Glutamatergic neuron (in vitro differentiated cells): ENCODE results near the gene SLTM. TPM values are rescaled to one million over a fixed set of nuclear protein-coding genes. Genes with fewer than 3 reads are reported as not detected.

Experiments
- DNase-seq: peaks from one replicate; pipeline ENCODE4 v3.0.0; 2022
- H3K27ac Mint-ChIP-seq: one replicate; pipeline ENCODE4 v1.8.0; 2020; ENCODE audit warnings: mild to moderate bottlenecking, mixed read lengths, inconsistent platforms; ENCODE audit not compliant: unreplicated experiment
- H3K27me3 Mint-ChIP-seq: one replicate; pipeline ENCODE4 v1.8.0; 2020; ENCODE audit warnings: mild to moderate bottlenecking, moderate library complexity, mixed read lengths, inconsistent platforms; ENCODE audit not compliant: unreplicated experiment
- H3K36me3 Mint-ChIP-seq: one replicate; pipeline ENCODE4 v1.8.0; 2020; ENCODE audit warnings: mild to moderate bottlenecking, mixed read lengths, inconsistent platforms; ENCODE audit not compliant: unreplicated experiment
- H3K4me1 Mint-ChIP-seq: one replicate; pipeline ENCODE4 v1.8.0; 2020; ENCODE audit warnings: mild to moderate bottlenecking, low read depth, mixed read lengths, inconsistent platforms; ENCODE audit not compliant: unreplicated experiment
- H3K4me3 Mint-ChIP-seq: one replicate; pipeline ENCODE4 v1.8.0; 2020; ENCODE audit warnings: mild to moderate bottlenecking, mixed read lengths, inconsistent platforms; ENCODE audit not compliant: unreplicated experiment
- H3K9me3 Mint-ChIP-seq: one replicate; pipeline ENCODE4 v1.8.0; 2020; ENCODE audit warnings: mild to moderate bottlenecking, moderate library complexity, mixed read lengths, inconsistent platforms; ENCODE audit not compliant: unreplicated experiment
- CTCF ChIP-seq: fragments of 200-600 bp; sonication (generic); IDR thresholded peaks from one replicate; pipeline ENCODE4 v1.5.0; 2021; ENCODE audit not compliant: partially characterized antibody, unreplicated experiment
- total RNA-seq: library from RNA; stranded (reverse); fragmentation: NEBNext Ultra II Directional; extraction: Animal tissue kit (Norgen Biotek cat#: 25700); gene quantifications from one replicate; pipeline ENCODE4 v1.2.1, GENCODE V29; 2021; ENCODE audit not compliant: unreplicated experiment

Gene SLTM
- total RNA-seq, 1 donor from 2014 or later: 76.7 TPM

- H3K4me1 Mint-ChIP-seq: peaks cover 10% of the 10 kb centered on the region
- peaks cover 10% of the 10 kb centered on the region for H3K9me3 Mint-ChIP-seq
- no peaks in the 10 kb centered on the region for H3K36me3 Mint-ChIP-seq
- peak overlapping the region; percentile 95 for H3K27ac Mint-ChIP-seq
- H3K4me3 Mint-ChIP-seq: peak overlapping the region; percentile 95
- TF ChIP-seq CTCF: no peak
- no peak for DNase-seq
- H3K27me3 Mint-ChIP-seq: peaks cover 4% of the 10 kb centered on the region
Observed at GRCh38 chr15:58934521-58934920, 1.0 kb upstream of the SLTM start.

- no peaks in the 10 kb centered on the region for H3K36me3 Mint-ChIP-seq
Observed at GRCh38 chr15:58934114-58934447, 602 bp upstream of the SLTM start.

GRCh38 chr15:58932710-58933280 lies 684 bp downstream of the SLTM start:
- peaks cover 10% of the 10 kb centered on the region for H3K4me1 Mint-ChIP-seq
- H3K27me3 Mint-ChIP-seq: peaks cover 4% of the 10 kb centered on the region
- peak; percentile 69 for DNase-seq
- H3K27ac Mint-ChIP-seq: peak overlapping the region; percentile 87
- no peaks in the 10 kb centered on the region for H3K36me3 Mint-ChIP-seq
- no peak for TF ChIP-seq CTCF
- H3K4me3 Mint-ChIP-seq: peak overlapping the region; percentile 96
- peaks cover 10% of the 10 kb centered on the region for H3K9me3 Mint-ChIP-seq

More at GRCh38 chr15:58934114-58934447, 602 bp upstream of the SLTM start:
- Mint-ChIP-seq H3K9me3 (peaks cover 10% of the 10 kb centered on the region), H3K4me1 (peaks cover 10% of the 10 kb centered on the region), H3K27ac (peak overlapping the region; percentile 95), H3K27me3 (peaks cover 4% of the 10 kb centered on the region), H3K4me3 (peak overlapping the region; percentile 95)
- TF ChIP-seq CTCF: no peak
- no peak for DNase-seq

- peak overlapping the region; percentile 96 for H3K4me3 Mint-ChIP-seq
- H3K36me3 Mint-ChIP-seq: no peaks in the 10 kb centered on the region
- no peak for TF ChIP-seq CTCF
- peaks cover 10% of the 10 kb centered on the region for H3K9me3 Mint-ChIP-seq
- peaks cover 10% of the 10 kb centered on the region for H3K4me1 Mint-ChIP-seq
- H3K27ac Mint-ChIP-seq: peak overlapping the region; percentile 87
- peaks cover 4% of the 10 kb centered on the region for H3K27me3 Mint-ChIP-seq
- no peak for DNase-seq
Observed at GRCh38 chr15:58931987-58932588, 1.4 kb downstream of the SLTM start.

- no peaks in the 10 kb centered on the region for H3K36me3 Mint-ChIP-seq
- peaks cover 10% of the 10 kb centered on the region for H3K9me3 Mint-ChIP-seq
- DNase-seq: no peak
- peaks cover 10% of the 10 kb centered on the region for H3K4me1 Mint-ChIP-seq
- no peak overlapping the region for H3K4me3 Mint-ChIP-seq
- TF ChIP-seq CTCF: no peak
- H3K27me3 Mint-ChIP-seq: peaks cover 4% of the 10 kb centered on the region
- no peak overlapping the region for H3K27ac Mint-ChIP-seq
Observed at GRCh38 chr15:58929891-58930416, 3.5 kb downstream of the SLTM start.
